ENCODE results near the gene PRR19. TPM values are rescaled to one million over a fixed set of nuclear protein-coding genes. Genes with fewer than 3 reads are reported as not detected.

Gene PRR19
- total RNA-seq, 2 experiments from 2014 or later = 0.40 to 1.4 TPM

GRCh38 chr19:42325896-42326771 is 24.2 kb downstream of the PRR19 start:
- Histone ChIP-seq H3K4me2 (ENCODE audit: low read length) (peak overlapping the region; percentile 80), H3K9me3 (ENCODE audit: low read length) (no peaks in the 10 kb centered on the region), H3K27ac (ENCODE audit: low read depth, low read length, poor library complexity, severe bottlenecking) (peak overlapping the region; percentile 47), H3K36me3 (ENCODE audit: insufficient read depth, low read length) (no peaks in the 10 kb centered on the region), H3K79me2 (ENCODE audit: insufficient read depth, low read depth, low read length) (peaks cover 20% of the 10 kb centered on the region; the same call in 1 of the 2 replicates), H4K20me1 (ENCODE audit: insufficient read depth, low read length) (no peaks in the 10 kb centered on the region), H3K4me3 (ENCODE audit: low read depth, low read length, poor library complexity, severe bottlenecking) (peak overlapping the region; percentile 91), H2AFZ (ENCODE audit: low read length) (peak overlapping the region; percentile 63), H3K4me1 (ENCODE audit: insufficient read depth, low read length, poor library complexity, severe bottlenecking) (peaks cover 25% of the 10 kb centered on the region), H3K9me2 (ENCODE audit: insufficient read depth, low read length) (no peaks in the 10 kb centered on the region)
- intact Hi-C loops (cut with micrococcal nuclease; ENCODE audit: unreplicated experiment) = loop anchor here (1.0 kb wide), 1 partner anchor 218 kb away; no protein-coding TSS in a partner anchor
- DNase-seq (ENCODE audit: low spot score) = peak; percentile 48
- POLR2A ChIA-PET = no interaction called here
- TF ChIP-seq CTCF (conservative IDR thresholded peaks at IDR 0.05; ENCODE audit: low read length) (peak; percentile 69), EZH2phosphoT487 (IDR thresholded peaks at IDR 0.05; ENCODE audit: borderline replicate concordance, low read depth, low read length) (no peak)
- no TSS peak for BruUV-seq (replicated peaks)
- CTCF ChIA-PET (ENCODE audit: unreplicated experiment) = no interaction called here

- ChIA-PET POLR2A (no interaction called here), CTCF (ENCODE audit: unreplicated experiment) (no interaction called here)
- Histone ChIP-seq H4K20me1 (ENCODE audit: insufficient read depth, low read length) (no peaks in the 10 kb centered on the region), H3K4me2 (ENCODE audit: low read length) (peak overlapping the region; percentile 80), H3K27ac (ENCODE audit: low read depth, low read length, poor library complexity, severe bottlenecking) (no peak overlapping the region), H3K79me2 (ENCODE audit: insufficient read depth, low read depth, low read length) (peaks cover 20% of the 10 kb centered on the region; the same call in 1 of the 2 replicates), H3K4me3 (ENCODE audit: low read depth, low read length, poor library complexity, severe bottlenecking) (peak overlapping the region; percentile 91), H3K36me3 (ENCODE audit: insufficient read depth, low read length) (no peaks in the 10 kb centered on the region), H2AFZ (ENCODE audit: low read length) (no peak overlapping the region), H3K4me1 (ENCODE audit: insufficient read depth, low read length, poor library complexity, severe bottlenecking) (peaks cover 25% of the 10 kb centered on the region), H3K9me2 (ENCODE audit: insufficient read depth, low read length) (no peaks in the 10 kb centered on the region), H3K9me3 (ENCODE audit: low read length) (no peaks in the 10 kb centered on the region)
- no peak for DNase-seq (ENCODE audit: low spot score)
- TF ChIP-seq CTCF (conservative IDR thresholded peaks at IDR 0.05; ENCODE audit: low read length) (no peak), EZH2phosphoT487 (IDR thresholded peaks at IDR 0.05; ENCODE audit: borderline replicate concordance, low read depth, low read length) (no peak)
- intact Hi-C loops (cut with micrococcal nuclease; ENCODE audit: unreplicated experiment) = no loop called here
- no TSS peak for BruUV-seq (replicated peaks)
Observed at GRCh38 chr19:42326969-42327368, 25.0 kb downstream of the PRR19 start.

GRCh38 chr19:42327381-42327780 is 25.4 kb downstream of the PRR19 start:
- ChIA-PET CTCF (ENCODE audit: unreplicated experiment) (no interaction called here), POLR2A (no interaction called here)

More at GRCh38 chr19:42327381-42327780, 25.4 kb downstream of the PRR19 start:
- Histone ChIP-seq H3K9me3 (ENCODE audit: low read length) (no peaks in the 10 kb centered on the region), H3K27ac (ENCODE audit: low read depth, low read length, poor library complexity, severe bottlenecking) (no peak overlapping the region), H3K4me1 (ENCODE audit: insufficient read depth, low read length, poor library complexity, severe bottlenecking) (peaks cover 25% of the 10 kb centered on the region), H2AFZ (ENCODE audit: low read length) (no peak overlapping the region), H3K4me3 (ENCODE audit: low read depth, low read length, poor library complexity, severe bottlenecking) (peak overlapping the region; percentile 91), H4K20me1 (ENCODE audit: insufficient read depth, low read length) (no peaks in the 10 kb centered on the region), H3K4me2 (ENCODE audit: low read length) (peak overlapping the region; percentile 80), H3K36me3 (ENCODE audit: insufficient read depth, low read length) (no peaks in the 10 kb centered on the region), H3K79me2 (ENCODE audit: insufficient read depth, low read depth, low read length) (peaks cover 20% of the 10 kb centered on the region; the same call in 1 of the 2 replicates), H3K9me2 (ENCODE audit: insufficient read depth, low read length) (no peaks in the 10 kb centered on the region)
- DNase-seq (ENCODE audit: low spot score) = no peak
- no TSS peak for BruUV-seq (replicated peaks)
- no peak for TF ChIP-seq CTCF (conservative IDR thresholded peaks at IDR 0.05; ENCODE audit: low read length)
- intact Hi-C loops (cut with micrococcal nuclease; ENCODE audit: unreplicated experiment) = no loop called here
